ENCODE data around the gene MAP2K3.

MAP2K3 gene

DNA sequence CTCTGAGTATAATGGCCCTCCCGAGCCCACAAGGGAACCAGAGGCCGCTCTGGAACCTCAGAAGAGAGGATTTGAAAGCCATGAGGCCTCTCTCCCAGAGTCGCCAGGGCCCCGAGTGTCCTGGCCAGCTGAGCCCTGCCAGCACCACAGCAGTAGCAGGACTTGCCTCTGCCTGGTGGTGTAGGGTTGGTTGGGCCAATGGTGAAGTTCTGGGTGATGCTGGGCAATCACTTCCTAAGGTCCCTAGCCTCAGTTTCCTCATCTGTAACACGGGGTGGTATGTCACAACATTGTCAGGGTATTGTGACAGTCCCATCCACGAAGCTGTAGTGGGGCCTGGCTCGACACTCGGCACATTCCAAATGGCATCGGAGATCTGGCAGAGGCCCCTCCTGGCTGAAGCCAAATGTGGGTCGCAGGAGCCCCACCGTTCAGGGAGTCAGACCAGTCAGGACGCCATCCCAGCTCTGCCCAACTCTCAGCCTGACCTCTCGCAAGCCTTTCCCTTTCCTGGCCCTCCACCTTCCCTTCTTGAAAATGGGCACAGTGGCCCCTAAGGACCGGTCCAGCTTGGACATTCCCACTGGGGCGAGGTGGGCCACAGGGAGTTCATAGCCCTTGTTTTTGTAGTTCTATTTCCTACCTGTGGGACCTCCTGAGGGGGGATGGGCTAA is 33.0 kb upstream of the MAP2K3 start:
- no peak for DNase-seq
- in situ Hi-C loops (cut with HindIII; ENCODE audit: low pct_ligation_motif_present, low pct_unique_long_range_greater_than_20kb, low sequenced_read_pairs), result no loop called here

DNA sequence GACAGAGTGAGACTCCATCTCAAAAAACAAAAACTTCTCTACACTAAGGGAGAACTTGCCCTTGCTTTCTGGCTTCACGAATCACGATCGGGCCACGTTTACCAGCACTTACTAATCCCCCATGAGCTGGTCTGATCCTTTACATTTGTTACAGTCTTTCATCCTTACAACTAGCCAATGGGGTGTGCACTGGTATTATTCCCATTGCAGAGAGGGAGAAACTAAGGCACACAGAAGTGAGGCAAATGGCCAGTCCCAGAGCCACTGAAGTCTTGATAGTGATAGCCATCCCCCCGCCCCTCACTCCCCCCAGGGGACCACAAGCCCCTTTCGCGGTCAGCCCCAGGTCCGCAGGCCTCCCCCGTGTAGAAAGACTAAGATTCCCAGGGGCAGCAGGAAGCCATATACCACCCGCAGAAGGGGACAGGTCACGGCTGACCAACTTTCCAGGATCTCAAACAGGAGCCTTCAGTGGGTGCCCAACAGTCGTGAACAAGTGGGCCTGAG is 32.2 kb upstream of the MAP2K3 start:
- in situ Hi-C loops (cut with HindIII; ENCODE audit: low pct_ligation_motif_present, low pct_unique_long_range_greater_than_20kb, low sequenced_read_pairs), result no loop called here

DNA sequence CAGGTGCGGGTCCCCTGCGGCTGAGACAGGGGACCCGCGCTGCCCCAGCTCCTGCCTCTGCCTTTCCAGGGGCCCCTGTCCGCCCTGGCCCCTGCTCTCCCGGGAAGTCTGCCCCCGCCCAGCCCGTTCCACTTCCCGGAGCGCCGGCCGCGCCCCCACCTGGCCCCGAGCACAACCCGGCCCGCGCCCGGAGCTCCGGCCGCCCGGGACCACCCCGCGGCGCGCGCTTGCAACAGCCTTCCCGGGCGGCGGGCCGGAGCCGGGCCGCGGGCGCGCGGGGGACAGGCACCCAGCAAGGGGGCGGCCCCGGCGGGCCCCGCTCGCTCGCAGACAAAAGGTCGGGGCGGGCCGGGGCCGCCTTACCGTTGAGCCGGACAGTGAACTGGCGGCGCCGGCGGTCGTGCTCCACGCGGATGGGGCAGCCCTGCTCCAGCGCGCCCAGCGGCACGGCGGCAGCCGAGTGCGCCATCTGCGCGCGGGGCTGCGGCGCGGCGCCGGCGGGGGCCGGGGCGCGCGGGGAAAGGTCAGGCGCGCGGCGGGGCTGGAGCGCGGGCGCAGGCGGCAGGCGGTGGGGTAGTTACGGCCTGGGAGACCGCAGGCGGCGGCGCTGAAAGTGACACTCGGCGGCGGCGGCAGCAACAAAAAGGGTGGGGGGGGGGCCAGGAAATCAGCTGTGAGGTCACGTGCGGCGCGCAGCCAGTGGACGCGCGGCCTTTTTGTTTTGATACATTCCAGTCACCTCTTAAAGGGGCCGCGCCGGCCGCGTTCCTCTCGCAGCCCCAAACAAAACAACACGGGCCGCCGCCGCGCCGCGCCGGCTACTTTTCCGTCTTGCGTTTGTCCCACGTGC is 31.5 kb upstream of the MAP2K3 start, which contains the start of gene NATD1:
Gene NATD1 (minus strand): TSS at position 615 of the 850 bp plus-strand sequence. CDS start 146 bp downstream, at position 469.
- in situ Hi-C loops (cut with HindIII; ENCODE audit: low pct_ligation_motif_present, low pct_unique_long_range_greater_than_20kb, low sequenced_read_pairs), result no loop called here
- peak; percentile 87 for DNase-seq

More for the DNA sequence above, 32.2 kb upstream of the MAP2K3 start:
- no peak for DNase-seq

DNA sequence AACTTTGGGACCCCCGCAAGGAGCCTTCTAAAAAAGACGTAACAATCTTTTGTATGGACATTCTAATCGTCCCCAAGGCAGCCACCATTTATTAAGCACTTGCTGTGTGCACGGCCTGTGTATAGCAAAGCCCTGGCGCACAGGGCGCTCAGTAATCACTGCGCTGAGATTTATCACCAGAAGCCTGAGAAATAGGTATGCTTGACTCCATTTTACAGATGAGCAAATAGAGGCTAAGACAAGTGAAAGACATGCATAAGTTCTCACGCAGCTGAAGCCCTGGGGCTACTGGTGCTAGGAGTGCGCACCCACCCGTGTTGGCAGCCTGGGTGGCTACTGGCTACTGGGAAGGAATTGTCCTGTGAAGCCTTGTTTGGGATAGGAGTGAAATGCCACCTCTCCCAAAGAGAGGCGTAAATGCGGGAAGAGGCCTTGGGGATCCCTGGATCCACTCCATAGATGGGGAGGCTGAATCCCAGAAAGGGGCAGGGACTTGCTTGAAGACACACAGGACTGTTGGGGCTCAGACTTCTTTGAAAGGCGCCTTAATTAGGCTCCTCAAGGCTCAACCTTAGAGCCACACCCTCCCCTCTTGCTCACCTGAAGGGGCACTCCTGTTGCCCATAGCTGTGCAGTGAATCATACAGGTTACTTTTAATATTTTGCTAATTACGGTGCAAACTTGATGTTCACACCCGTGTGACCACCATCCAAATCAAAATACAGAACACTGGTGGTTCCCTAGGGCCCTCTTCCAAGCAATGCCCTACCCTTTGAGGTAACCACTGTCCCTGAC is 30.7 kb upstream of the MAP2K3 start:
- in situ Hi-C loops (cut with HindIII; ENCODE audit: low pct_ligation_motif_present, low pct_unique_long_range_greater_than_20kb, low sequenced_read_pairs), result no loop called here
- DNase-seq, result no peak

DNA sequence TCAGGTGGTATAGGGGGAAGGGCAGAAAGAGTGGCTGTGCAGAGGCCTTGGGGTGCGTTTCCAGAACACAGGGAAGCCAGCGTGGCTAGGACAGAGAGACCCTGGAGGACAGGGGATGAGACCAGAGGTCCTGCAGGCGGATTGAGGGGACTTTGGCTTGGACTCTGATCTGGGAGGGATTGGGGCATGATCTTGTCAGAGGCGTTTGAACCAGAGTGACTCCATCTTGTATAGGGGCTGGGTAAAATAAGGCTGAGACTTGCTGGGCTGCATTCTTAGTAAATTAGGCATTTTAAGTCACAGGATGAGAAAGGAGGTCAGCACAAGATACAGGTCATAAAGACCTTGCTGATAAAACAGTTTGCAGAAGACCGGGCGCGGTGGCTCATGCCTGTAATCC is 25.9 kb upstream of the MAP2K3 start:
- in situ Hi-C loops (cut with HindIII; ENCODE audit: low pct_ligation_motif_present, low pct_unique_long_range_greater_than_20kb, low sequenced_read_pairs), result no loop called here
- DNase-seq, result no peak

DNA sequence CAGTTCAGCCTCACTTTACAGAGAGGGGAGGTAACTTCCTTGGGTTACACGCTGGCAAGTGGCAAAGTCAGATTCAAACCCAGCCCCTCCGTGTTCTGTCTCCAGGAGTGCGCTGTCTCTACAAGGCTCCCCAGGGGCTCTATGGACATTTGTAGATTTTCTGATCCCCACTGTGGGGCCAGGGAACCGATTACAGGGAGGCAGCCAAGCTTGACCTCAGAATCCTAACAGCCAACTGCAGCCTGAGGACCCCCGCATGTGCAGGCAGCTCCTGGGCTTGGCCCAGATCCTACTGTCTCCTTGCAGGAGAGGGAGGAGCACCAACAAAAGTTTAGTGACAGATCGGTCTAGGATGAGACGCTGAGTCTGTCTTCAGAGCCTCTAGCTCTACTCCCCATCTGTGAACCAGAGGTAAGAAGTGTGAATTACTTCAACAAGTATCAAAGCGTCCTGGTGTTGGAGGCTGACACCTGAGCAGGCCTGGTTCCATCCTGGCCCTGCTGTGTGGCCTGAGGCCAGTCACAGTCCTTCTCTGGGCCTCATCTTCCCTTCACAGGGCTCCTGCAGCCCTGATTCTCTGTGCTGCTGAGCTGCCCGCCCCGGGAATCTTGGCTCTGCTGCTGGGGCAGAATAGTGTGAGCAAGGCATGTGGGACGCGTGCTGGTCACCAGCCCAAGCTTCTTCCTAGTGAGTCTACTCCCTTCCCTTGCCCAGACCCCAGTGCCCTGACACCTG is 22.1 kb upstream of the MAP2K3 start:
- in situ Hi-C loops (cut with HindIII; ENCODE audit: low pct_ligation_motif_present, low pct_unique_long_range_greater_than_20kb, low sequenced_read_pairs), result no loop called here

DNA sequence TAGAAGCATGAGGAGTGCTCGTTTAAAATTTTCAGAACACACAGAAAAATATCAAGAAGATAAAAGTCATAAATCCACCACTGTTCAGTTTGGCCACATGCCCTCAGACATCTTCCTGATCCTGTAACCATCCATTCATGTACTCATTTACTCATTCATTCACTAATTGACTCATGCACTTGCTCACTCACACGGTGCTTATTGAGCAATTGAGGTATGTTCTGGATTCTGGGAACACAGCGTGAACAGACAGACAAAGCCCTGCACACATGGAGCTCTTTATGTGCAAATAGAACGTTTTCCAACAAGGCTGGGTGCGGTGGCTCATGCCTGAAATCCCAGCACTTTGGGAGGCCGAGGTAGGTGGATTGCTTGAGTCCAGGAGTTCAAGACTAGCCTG is 21.1 kb upstream of the MAP2K3 start:
- DNase-seq, result peak; percentile 35
- in situ Hi-C loops (cut with HindIII; ENCODE audit: low pct_ligation_motif_present, low pct_unique_long_range_greater_than_20kb, low sequenced_read_pairs), result no loop called here

More for the DNA sequence above, 22.1 kb upstream of the MAP2K3 start:
- DNase-seq, result no peak

DNA sequence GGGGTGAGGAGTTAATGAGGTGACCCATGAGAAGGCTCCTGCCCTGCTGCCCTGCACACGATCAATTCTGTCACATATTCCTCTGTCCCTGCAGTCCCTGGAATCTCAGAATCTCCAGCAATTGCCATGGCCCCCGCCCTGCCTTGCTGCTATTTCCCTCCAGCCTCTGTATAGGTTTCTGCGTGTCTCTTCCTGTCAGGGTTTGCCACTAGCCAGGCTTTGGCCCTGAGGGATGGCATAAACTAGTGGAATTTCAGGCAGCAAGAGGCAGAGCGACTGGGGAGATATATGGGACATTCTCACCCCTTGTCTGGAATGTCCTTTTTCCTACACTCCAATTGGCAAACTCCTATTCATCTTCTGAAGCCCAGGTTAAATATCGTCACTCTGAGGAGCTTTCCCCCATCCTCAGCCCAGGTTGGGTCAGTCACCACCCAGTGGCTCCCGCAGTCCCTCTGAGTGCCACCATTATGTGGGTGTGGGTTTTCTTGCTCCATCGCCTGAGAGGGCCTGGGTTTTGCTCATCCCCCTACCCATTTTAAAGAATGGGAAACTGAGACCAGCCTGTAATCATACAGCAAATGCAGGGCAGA is 15.8 kb upstream of the MAP2K3 start:
- in situ Hi-C loops (cut with HindIII; ENCODE audit: low pct_ligation_motif_present, low pct_unique_long_range_greater_than_20kb, low sequenced_read_pairs), result no loop called here
- DNase-seq, result no peak

DNA sequence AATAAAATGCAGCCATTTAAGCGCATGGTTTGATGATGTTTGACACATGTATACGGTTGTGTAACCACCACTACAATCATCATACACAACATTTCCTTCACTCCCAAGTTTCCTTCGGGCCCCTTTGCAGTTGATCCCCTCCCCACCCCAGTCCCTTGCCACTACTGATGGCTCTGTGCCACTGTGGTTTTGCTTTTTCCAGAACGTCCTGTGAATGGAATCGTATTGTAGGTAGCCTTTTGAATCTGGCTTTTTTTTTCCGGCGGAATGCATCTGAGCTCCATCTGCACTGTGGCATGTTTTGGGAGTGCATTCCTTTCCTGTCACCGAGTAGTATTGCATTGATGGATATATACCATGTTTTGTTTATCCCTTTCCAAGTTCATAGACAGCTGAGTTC is 15.1 kb upstream of the MAP2K3 start:
- in situ Hi-C loops (cut with HindIII; ENCODE audit: low pct_ligation_motif_present, low pct_unique_long_range_greater_than_20kb, low sequenced_read_pairs), result no loop called here
- no peak for DNase-seq

DNA sequence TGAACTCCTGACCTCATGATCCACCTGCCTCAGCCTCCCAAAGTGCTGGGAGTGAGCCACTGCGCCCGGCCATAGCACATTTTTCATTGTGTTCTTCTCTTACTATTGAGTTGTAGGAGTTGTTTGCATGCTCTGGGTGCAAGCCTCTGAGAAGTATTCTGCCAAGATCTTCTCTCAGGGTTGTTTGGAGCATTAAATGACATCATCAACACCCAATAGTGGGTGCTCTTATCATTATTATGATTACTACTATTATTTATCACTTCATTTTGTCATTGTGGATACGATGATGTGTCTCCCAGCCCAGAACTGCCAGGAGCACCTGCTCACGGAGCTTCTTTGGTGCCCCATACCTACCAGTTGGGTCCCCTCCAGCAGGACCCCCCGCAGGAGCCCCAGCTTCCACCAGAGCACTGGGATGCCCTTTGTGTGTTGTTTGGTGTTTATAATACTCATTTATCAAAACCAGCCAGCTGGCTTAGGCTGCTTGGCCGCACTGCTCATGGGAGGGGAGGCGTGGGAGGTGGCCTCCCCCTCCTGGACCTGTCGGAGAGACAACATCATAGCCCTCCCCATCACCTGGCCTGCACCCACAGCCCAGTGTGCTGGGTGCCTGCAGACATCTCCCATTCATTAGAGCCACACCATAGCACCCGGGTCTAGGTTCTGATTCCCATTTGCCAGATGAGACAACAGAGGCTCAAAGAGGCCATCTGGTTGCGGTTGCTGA is 12.9 kb upstream of the MAP2K3 start:
- DNase-seq, result no peak
- in situ Hi-C loops (cut with HindIII; ENCODE audit: low pct_ligation_motif_present, low pct_unique_long_range_greater_than_20kb, low sequenced_read_pairs), result no loop called here

DNA sequence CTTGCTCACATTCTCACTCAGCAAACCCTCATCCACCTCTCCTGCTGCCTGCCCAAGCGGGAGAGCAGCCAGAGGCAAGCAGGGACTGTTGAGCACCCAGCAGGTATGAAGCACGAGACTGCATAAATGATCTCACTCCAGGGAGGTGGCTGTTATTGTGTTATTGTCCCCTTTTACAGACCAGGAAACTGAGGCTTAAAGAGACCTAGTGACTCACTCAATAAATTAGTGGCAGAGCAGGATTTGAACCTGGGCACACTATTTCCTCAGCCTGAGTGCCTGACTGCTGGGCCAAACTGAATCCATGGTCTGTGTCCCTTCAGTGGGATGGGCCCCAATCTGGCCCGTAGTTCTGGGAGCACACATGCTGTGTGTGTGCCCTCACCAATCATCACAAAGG is 12.3 kb upstream of the MAP2K3 start:
- no peak for DNase-seq
- in situ Hi-C loops (cut with HindIII; ENCODE audit: low pct_ligation_motif_present, low pct_unique_long_range_greater_than_20kb, low sequenced_read_pairs), result no loop called here

DNA sequence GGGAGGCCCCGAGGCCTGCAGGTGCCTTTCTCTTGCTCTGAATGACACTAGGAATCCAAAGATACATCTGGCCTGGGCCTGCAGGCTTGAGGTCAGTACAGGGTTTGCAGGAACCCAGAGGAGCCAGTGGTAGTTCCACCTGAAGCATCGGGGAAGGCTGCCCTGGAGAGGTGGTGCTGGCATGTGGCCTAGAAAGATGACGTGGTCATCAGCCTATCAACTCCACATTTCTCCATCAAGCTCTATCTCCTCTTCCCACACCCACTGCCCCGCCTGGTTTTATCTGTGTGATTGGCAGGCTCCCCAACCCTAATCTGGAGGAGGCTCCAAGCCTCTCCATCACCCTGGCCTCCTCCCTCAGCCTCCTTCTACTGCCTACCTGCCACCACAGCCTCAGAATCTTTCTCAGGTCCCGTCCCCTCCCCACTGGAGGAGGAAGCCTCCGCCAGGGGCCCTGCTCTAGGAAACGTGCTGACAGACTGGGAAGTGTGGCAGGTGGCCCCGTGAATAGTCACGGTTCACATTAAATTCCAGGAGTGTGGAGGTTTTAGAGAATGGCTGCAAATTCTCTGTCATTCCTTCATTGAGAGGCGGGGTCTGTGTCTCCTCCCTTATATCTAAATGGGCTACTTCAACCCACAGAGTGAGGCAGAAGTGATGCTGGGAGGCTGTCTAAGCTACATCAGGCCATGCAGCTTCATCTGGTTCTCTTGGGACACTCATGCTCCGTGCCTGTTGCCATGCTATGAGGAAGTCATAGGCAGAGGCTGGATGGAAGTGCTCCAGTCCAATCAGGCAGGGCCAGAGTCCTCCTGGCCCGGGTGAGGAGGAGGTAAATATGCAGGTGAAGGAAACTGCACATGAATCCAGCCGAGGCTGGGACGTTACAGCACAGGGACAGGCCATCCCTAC is 11.4 kb upstream of the MAP2K3 start:
- DNase-seq, result no peak
- in situ Hi-C loops (cut with HindIII; ENCODE audit: low pct_ligation_motif_present, low pct_unique_long_range_greater_than_20kb, low sequenced_read_pairs), result no loop called here

DNA sequence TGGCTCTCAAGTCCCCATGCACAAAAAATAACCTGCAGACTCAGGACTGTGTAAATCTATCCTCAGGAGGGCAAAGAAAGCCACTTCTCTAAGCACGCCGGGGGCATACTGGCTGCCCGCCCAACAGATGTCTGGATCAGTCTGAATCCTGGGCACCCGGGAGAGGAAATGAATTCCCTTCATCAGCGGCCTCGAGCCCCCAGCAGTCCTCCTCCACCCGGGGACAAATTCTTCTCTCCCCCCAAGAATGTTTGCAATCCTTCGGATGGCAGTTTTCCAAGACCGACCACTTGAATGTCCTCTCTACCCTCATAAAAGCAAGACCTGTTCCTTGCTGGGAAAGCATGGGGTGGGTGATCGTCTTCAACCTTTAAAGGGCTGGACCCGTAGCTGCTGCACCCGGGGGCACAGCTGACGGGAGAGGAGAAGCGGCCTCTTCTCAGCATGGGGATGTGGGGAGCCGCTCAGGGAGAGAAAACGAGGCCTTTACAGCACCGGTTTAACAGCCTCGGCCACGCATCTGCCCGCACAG is 9.4 kb upstream of the MAP2K3 start:
- in situ Hi-C loops (cut with HindIII; ENCODE audit: low pct_ligation_motif_present, low pct_unique_long_range_greater_than_20kb, low sequenced_read_pairs), result no loop called here
- no peak for DNase-seq

DNA sequence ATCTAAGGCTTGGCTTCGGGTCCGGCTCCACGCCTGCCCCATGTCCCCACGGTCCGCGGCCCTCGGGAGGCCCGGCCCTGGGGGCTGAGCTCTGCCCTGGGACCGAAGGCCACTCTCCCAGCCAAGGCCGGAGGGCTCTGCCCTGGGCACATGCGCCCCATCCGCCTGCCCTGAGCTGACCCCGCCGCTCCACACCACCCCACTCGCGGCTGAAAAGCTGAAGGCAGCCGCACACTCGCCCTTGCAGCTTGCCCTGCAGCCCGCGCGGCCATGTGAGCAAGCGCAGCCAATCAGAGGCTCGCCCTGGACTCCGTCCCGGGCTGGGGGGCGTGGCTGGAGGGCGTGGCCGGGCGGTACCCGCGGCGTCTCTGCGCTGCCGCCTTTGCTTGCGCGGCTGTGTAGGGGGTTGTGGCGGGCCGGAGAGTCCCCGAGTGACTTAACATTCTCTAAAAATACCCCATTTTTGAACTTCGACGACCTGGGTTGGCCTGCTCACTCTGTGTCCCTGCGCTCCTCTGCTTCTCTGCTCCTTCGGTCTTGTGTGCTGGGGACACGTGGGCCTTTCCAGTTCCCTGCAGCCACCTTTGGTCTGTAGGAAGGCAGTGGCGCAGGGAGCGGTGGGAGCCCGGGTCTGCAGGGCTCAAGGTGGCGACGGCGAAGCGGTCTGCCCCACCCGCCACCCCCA is 8.8 kb upstream of the MAP2K3 start:
- DNase-seq, result peak; percentile 87
- in situ Hi-C loops (cut with HindIII; ENCODE audit: low pct_ligation_motif_present, low pct_unique_long_range_greater_than_20kb, low sequenced_read_pairs), result no loop called here

DNA sequence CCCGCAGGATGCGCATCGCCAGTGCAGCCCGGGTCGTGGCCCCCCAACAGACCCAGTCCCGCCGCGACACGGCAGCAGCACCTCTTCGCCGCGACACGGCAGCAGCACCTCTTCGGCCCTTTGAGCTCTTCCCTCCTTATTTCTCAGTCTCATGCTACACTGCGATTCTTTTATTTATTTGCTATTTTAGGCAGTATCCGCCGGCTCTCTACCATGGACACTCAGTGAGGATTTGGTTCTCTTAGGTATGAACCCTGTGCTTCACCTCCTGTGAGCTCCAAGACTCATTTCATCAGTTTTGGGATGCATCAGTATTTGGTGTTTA is 8.3 kb upstream of the MAP2K3 start:
- no peak for DNase-seq
- in situ Hi-C loops (cut with HindIII; ENCODE audit: low pct_ligation_motif_present, low pct_unique_long_range_greater_than_20kb, low sequenced_read_pairs), result no loop called here

DNA sequence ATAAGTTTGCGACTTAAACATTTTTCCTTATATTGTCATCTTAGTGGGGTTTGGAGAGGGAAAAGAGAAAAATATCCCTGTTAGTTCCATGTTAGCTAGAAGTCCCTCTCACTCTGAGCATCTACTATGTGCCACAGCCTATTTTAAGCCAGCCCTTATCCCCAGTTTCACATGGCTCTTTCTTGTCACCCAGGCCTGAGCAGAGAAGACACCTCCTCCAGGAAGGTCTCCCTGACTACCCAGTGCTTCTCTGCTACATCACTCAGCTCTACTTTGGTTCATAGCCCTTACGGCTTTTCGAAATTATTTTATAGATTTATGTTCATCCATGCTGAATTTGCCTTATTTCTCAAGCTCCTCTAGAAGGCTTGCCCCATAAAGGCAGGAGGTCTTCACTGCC is 7.2 kb upstream of the MAP2K3 start:
- in situ Hi-C loops (cut with HindIII; ENCODE audit: low pct_ligation_motif_present, low pct_unique_long_range_greater_than_20kb, low sequenced_read_pairs), result no loop called here
- no peak for DNase-seq
